NCI-H2171 (cell line): ENCODE data around the gene NKTR.
"Not testable (repeated sequence)": the region's sequence is repeated elsewhere in the genome, so short reads cannot be mapped to it uniquely, and the experiment has no call there.

ENCODE experiments used
- DNase-seq: peaks from one replicate; lab custom pipeline; 2025; lab: John Stamatoyannopoulos, UW

The NKTR gene

DNA sequence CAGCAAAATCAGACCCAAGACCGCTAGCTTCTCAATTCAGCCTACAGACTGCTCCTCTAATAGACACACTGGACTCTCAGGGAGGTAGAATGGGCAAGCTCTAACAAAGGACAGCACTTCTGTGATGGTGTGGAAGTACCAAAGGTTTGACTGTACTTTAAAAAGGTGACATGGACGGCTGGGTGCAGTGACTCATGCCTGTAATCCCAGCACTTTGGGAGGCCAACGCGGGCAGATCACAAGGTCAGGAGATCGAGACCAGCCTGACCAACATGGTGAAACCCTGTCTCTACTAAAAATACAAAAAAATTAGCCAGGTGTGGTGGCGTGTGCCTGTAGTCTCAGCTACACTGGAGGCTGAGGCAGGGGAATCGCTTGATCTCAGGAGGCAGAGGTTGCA lies 3.4 kb upstream of the NKTR start:
- DNase-seq, result not testable (repeated sequence)

DNA sequence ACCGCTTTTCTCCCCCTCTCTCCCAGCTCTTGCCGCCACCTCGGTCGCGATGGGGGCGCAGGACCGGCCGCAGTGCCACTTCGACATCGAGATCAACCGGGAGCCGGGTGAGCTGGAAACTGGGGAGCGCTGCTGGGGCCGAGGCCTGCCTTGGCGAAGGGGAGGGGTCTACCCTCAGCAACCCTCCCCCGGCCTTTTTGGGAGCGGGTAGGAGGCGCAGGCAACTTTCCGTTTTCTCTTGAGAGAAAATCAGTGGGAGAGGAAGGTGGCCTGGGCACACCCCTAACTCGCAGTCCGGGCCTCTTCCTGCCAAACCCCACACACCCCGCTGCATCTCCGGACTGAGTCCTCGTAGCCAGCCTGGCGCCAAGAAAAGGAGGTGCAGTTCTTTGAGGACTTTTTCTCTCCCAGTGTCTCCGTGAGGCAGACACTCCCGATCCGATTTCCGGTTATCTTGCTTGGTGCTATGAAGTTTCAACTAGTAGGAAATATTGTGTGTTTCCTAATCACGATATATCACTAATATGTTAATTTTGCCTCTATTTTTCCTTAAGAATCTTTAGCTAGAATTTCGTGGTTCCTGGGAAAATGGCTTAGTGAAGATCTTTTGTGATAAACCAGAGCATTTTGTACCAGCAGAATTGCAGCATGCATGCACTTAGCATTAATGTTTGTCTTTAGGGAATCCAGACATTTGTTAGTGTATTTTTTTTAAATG lies 631 bp downstream of the NKTR start:
- DNase-seq, result peak; percentile 27

DNA sequence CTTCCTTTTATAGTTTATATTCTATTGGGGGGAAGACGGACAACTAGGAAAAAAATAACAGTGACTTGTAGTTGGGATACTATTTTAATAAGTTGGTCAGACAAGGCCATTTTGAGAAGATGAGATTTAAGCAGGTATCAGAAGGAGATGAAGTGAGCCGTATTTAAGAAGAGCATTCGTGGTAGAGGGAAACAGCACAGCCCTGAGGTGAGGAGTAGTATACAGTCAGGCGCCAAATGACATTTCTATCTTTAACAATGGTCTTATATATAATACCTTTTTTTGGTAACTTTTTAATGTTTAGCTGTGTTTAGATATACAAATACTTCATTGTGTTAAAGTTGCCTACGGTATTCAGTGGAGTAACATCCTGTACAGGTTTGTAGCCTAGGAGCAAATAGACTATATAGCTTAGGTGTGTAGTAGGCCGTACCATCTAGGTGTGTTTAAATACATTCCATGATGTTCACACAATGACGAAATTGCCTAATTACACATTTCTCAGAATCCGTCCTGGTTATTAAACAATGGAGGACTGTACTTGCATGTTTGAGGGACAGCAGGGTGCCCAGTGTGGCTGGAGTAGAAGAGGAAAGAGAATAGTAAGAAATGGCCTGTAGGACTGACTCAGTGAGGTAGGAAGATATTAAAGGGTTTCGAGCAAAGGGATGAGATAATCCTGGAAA lies 1.6 kb downstream of the NKTR start:
- DNase-seq, result no peak

DNA sequence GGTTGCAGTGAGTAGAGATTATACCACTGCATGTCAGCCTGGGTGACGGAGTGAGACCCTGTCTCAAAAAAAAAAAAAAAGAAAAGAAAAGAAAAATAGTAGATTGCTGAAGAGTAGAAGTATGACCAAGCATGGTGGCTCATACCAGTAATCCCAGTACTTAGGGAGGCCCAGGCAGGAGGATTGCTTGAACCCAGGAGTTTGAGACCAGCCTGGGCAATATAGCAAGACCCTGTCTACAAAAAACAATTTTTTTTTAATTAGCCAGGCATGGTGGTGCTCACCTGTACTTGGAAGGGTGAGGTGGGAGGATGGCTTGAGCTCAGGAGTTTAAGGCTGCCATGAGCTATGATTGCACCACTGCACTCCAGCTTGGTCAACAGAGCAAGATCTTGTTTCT lies 2.5 kb downstream of the NKTR start:
- no peak for DNase-seq

DNA sequence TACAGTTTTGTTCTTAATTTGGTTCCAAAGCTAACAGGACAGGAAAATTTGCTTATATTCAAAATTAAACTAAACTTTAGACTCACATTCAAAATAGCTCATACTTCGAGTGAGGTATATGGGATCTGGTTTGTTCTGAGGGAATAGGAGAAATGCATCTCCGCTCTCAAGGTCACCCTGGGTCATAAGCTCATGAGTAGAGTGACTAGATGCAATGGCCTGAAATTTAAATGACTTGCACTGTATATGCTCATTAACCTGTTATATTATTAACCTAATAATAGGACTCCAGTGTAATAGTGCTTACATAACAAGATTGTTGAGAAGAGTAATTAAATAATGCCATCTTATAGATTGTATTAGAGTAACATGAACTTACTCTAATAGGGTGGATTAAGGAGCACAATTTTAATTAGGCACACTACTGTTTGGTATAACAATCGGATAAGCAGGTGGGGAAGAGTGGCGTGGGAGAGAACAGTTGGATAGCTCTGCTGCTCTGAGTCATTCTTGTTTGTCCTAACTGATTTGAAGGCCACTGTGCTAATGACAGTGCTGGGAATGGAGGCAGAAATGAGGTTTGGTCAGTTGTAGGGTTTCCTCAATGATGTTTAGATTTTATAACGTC lies 5.2 kb downstream of the NKTR start:
- no peak for DNase-seq

DNA sequence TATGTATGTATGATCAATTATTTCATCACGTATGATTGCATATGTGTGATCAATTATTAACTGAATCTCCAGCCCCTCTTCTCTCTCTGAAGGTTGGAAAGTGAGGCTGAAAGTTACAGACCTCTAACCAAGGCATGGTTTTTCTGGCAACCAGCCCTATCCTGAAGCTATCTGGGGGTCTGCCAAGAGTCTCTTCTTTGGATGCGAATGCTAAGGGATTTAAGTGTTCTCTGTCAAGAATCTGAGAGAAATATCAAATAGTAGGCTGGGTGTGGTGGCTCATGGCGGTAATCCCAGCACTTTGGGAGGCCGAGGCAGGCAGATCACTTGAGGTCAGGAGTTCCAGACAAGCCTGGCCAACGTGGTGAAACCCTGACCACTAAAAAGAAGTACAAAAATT lies 8.1 kb downstream of the NKTR start:
- DNase-seq, result no peak

DNA sequence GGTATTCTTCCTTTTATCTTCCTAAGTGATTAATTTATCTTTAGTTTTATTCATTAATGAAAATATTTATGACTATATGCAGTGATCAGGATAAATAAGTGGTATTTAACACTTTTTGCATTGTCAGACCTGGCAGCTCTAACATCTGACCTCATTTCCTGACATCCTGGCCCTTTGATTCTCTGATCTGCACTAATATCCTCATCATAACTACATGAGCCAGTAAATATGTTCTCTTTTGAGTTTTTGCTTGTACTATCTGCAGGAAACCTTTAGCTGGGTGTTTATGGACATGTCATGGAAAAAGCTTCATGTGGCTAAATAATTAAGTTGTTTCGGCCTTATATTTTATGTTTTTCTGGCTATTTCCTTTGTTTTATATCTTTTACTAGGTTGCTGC lies 10.5 kb downstream of the NKTR start:
- no peak for DNase-seq

DNA sequence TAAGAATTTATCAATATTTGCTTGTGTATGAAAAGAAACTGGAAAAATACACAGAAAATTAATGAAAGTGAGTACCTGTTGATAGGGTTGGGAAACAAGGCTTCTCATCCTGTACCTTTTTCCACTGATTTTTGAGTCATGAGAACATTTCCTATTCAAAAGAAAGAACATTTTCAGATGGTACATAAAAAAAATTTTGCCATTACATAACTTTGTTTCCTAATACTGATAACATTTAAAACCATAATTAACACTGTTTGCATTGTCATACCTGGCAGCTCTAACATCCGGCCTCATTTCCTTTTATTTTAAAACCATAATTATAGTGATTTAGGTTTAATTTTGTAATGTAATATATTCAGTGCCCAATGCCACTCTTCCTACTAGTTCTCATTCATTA lies 11.7 kb downstream of the NKTR start:
- no peak for DNase-seq

DNA sequence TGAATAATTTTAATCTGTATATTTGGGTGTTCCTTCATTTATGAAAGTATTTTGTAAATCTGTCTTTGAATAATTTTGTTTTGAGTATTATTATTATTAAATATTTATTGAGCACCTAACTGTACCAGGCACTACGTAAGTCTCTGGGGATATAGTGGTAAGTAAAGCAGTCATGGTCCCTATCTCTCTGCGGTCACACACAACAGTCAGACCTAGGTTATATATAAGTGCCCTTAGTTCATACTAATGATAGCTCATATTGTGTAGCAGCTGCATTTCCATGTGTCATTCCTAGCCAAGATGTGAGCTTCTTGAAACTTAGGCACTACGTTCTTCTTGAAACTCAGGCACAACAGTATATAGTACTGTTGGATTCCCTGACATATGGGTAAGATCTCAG lies 12.4 kb downstream of the NKTR start:
- no peak for DNase-seq

DNA sequence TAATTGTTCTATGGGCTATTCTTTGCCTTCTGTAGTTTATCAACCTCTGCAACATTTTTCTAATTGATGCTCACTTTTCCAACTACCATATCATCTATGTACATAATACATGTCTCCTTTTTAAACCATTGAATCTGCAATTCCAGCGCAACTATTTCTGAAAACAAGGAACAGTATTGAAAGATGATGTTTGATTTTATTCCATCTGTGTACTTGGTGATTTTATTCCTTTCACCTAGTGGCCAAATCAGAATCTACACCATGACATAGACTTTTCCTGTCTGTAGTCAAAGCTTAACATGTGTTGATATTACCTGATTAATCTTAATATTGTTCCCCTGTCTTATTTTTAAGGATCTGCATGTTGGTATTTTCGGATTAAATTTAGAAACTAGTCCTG lies 13.0 kb downstream of the NKTR start:
- DNase-seq, result no peak

DNA sequence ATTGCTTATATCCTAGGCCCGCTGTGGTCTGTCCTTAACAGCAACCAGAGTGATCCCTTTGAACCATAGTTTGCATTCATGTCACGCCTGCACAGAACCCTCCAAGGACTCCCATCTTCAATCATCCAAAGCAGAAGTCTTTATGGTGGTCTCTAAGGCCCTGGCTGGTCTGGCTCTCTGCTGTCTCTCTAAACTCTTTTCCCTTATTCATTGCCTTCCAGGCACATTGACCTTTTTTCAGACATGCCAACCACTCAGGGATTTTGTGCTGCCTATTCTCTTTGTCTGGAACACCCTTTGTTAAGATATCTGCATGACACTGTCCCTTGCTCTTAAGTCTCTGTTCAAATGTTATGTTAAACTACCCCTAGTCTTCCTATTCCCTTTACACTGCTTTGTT lies 31.1 kb downstream of the NKTR start:
- no peak for DNase-seq

DNA sequence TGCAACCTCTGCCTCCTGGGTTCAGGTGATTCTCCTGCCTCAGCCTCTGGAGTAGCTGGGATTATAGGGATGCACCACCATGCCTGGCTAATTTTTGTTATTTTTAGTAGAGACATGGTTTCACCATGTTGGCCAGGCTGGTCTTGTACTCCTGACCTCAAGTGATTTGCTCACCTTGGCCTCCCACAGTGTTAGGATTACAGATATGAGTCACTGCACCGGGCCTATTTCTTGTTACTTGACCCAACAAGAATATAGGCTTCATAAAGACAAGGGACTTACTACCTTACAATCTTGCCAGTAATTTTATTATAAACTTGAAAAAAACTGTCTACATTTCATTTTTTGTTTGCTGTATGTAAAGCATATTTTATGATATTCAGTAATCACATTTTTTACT lies 31.7 kb downstream of the NKTR start:
- no peak for DNase-seq

DNA sequence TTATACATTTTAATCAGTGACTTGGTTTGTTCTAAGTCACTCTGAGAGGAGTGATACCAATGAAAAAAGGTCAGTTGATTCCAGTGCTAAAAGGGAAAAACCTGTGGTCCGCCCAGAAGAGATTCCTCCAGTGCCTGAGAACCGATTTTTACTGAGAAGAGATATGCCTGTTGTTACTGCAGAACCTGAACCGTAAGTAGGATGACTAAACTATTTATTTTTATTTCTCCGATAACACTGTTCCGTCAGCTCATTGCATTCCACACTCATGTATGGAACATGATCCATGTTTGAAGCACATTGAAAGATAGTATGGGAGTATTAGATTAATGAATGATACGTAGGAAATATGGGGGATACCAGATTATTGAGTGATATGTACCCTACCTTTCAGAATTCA lies 33.1 kb downstream of the NKTR start:
- no peak for DNase-seq

DNA sequence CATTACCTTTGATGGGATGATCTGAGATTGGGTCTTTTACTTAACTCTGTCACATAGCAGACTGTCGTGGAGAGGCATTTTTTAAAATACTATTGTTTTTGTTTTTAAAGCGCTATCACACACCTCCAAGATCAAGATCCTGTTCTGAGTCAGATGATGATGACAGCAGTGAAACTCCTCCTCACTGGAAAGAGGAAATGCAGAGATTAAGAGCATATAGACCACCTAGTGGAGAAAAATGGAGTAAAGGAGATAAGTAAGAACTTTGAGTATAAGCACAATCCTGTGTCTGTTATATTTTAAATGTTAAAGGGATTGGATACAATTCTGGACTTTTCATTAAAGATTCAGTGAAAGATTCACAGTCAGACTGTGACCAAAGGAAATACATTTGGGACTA lies 34.6 kb downstream of the NKTR start:
- no peak for DNase-seq

DNA sequence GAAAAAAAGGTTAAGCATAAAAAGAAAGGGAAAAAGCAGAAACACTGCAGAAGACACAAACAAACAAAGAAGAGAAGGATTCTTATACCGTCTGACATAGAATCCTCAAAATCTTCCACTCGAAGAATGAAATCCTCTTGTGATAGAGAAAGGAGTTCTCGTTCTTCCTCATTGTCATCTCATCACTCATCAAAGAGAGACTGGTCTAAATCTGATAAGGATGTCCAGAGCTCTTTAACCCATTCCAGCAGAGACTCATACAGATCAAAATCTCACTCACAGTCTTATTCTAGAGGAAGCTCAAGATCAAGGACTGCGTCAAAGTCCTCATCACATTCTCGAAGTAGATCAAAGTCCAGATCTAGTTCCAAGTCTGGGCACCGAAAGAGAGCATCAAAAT lies 36.5 kb downstream of the NKTR start:
- no peak for DNase-seq

DNA sequence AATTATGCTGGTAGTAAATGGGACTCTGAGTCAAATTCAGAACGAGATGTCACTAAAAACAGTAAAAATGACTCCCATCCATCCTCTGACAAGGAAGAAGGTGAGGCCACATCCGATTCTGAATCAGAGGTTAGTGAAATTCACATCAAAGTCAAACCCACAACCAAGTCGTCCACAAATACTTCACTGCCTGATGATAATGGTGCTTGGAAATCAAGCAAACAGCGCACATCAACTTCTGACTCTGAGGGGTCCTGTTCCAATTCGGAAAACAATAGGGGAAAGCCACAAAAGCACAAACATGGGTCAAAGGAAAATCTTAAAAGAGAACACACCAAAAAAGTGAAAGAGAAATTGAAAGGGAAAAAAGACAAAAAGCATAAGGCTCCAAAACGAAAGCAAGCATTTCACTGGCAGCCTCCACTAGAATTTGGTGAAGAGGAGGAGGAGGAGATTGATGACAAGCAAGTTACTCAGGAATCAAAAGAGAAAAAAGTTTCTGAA lies 37.9 kb downstream of the NKTR start:
- no peak for DNase-seq

DNA sequence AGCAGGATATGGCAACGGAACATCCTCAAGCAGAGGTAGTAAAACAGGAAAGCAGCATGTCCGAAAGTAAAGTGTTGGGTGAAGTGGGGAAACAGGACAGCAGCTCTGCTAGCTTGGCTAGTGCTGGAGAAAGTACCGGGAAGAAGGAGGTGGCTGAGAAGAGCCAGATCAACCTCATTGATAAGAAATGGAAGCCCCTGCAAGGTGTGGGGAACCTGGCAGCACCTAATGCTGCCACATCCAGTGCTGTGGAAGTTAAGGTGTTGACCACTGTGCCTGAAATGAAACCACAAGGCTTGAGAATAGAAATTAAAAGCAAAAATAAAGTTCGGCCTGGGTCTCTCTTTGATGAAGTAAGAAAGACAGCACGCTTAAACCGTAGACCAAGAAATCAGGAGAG lies 38.7 kb downstream of the NKTR start:
- DNase-seq, result no peak

DNA sequence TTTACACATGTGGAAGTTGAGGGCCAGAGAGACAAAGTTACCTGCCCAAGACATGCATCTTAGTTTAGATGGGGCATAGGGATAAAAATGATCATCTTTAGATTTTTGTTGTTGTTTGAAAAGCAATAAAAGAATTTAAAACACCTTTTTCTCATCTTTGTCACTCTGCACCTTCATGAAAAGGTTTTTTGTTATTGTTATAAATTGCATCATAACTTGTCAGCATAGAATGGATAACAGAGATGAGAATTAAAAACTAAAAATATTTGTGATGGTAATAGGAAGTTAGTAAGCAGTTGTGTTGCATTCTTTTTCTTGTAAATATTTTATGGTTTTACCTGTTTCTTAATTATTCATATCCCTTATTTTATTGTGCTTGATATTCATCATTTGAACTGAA lies 39.6 kb downstream of the NKTR start:
- DNase-seq, result no peak

DNA sequence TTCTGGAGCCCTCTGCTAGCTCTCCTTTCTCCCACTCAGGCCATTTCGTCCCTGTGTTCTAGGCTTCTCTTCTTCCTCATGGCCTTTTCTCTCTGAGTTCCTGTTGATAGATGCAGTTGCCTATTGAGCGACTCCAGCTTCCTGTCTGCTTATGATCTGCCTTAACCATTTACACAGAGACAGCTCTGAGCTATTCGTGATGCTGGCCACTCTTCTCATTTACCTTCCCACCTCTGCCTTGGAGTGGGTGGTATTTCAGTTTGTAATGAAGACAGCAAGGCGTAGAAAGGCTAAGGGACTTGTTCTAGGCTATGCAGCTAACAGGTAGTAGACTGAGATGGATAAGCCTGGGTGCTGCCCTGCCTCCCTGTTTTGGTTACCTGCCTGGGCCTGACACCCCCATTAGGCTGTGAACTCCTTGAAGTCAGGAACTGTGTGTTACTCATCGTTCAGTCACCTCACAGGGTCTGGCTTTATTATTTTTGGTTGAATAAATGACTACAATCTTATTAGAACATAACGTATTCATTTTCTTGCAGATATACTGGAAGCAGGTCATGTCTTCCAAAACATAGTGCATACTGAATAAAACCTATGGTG lies 40.4 kb downstream of the NKTR start:
- no peak for DNase-seq

DNA sequence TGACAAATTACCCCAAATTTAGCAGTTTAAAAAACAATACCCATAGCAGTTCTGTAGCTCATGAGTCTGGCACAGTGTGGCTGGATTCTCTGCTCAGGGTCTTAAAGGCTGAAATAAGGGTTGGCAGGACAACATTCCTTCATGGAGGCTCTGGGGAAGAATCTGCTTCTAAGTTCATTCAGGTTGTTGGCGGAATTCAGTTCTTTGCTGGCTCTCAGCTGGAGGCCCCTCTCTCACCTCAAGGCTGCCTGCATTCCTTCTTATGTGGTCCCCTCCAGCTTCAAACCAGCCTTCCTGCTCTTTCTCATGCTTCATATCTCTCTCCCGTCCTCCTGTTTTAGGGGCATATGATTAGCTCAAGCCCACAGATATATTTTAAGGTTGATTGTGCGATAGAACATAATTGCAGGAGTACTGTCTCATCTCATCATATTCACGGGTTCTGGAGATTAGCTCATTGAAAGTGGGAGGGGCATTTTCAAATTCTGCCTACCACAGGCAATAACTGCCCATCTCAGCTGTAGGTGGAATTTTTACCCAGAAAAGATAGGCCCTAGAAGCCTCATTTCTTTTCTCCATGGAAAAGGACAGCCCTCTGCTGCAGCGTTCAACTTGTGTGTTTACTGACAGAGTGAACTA lies 47.5 kb downstream of the NKTR start:
- DNase-seq, result no peak

DNA sequence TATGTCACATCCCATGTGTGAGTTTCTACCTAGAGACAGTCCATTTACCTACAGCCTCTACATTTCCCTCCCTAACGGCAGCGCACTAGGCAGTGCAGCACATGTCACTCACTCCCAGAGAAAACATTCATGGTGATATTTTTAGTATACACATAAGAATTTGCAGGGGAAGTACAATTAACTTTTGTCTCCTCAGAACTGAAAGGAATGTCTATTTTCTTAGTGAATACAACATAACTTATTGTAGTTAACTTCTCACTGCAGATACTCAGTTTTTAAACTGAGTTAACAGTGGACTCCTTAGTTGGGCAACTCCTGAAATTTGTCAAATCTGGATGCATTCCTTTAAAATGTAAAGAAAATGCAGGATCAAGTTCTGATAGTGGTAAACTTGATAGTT lies 48.5 kb downstream of the NKTR start:
- no peak for DNase-seq

DNA sequence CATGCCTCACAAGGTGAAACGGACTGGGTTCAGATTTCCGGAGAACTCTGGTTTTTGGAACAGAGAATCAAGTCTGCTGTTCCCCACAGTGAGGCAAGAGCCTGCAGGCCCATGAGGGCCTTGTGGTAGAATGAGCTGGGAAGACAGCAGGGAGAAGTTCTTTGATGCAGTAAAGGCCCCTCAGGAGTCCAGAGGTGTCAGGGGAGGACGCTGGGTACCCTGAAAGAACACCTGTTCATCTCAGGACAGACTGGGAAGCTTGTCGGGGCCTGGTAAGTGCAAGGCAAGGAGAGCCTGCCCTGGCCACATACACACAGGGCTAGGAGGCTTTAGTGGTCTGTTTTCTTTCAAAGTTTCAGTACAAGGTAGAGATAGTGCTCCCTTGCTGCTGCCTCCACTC lies 49.3 kb downstream of the NKTR start:
- DNase-seq, result no peak
